CD14-positive monocyte (primary cell): ENCODE results near the gene RAP2C. TPM values are rescaled to one million over a fixed set of nuclear protein-coding genes. Genes with fewer than 3 reads are reported as not detected.
A peak's percentile ranks its signal among the peaks of the same experiment; 100 is the strongest.

ENCODE experiments used
- DNase-seq, 3 donors: peaks; one replicate each; pipeline ENCODE4 v3.0.0-alpha.2; 2011 to 2022
- H2AFZ ChIP-seq: 2 replicates; pipeline ENCODE4 v1.6.0; 2012; ENCODE audit warnings: mild to moderate bottlenecking, low read depth, low read length, inconsistent platforms; ENCODE audit not compliant: insufficient read depth, poor library complexity, severe bottlenecking
- H3K27ac ChIP-seq, 2 donors: 1 replicate in 1 of 2; 2 replicates in 1 of 2; pipeline ENCODE4 v1.5.1; 2012 to 2013; ENCODE audit warnings: low read length in 2 of 2, control low read depth in 1 of 2, inconsistent platforms in 1 of 2, low read depth in 1 of 2, mild to moderate bottlenecking in 1 of 2
- H3K27me3 ChIP-seq, 2 donors: one replicate each; pipeline versions ENCODE4 v1.6.0 to v1.6.1; 2011 to 2013; ENCODE audit warnings: low read length in 2 of 2; ENCODE audit not compliant: control insufficient read depth in 2 of 2, insufficient read depth in 2 of 2
- H3K36me3 ChIP-seq, 2 donors: replicated peaks in 1 of 2; 1 replicate in 1 of 2; 2 replicates in 1 of 2; pipeline versions ENCODE4 v1.5.1 to v1.6.1; 2012 to 2013; ENCODE audit warnings: low read length in 2 of 2, control low read depth in 1 of 2, inconsistent platforms in 1 of 2, mild to moderate bottlenecking in 1 of 2; ENCODE audit not compliant: insufficient read depth in 2 of 2, control insufficient read depth in 1 of 2
- H3K4me1 ChIP-seq, 2 donors: 1 replicate in 1 of 2; 2 replicates in 1 of 2; pipeline versions ENCODE4 v1.5.1 to v1.6.1; 2012 to 2013; ENCODE audit warnings: low read length in 2 of 2, control low read depth in 1 of 2, inconsistent platforms in 1 of 2, mild to moderate bottlenecking in 1 of 2, moderate library complexity in 1 of 2; ENCODE audit not compliant: insufficient read depth in 2 of 2, control insufficient read depth in 1 of 2
- H3K4me2 ChIP-seq: replicated peaks from 2 replicates; pipeline ENCODE3; 2012; ENCODE audit warnings: low read length, moderate library complexity, mild to moderate bottlenecking; ENCODE audit not compliant: poor library complexity, severe bottlenecking; ENCODE audit errors: extremely low read depth
- H3K4me3 ChIP-seq, 3 experiments: fragments of 200-600 bp in 1 of 3; sonication (generic) in 1 of 3; replicated peaks in 1 of 3; 1 replicate in 2 of 3; 2 replicates in 1 of 3; pipeline ENCODE4 v1.5.1; 2011 to 2013; ENCODE audit warnings: low read length in 3 of 3, mild to moderate bottlenecking in 3 of 3, control low read depth in 2 of 3, low read depth in 2 of 3, inconsistent platforms in 1 of 3, moderate library complexity in 1 of 3
- H3K79me2 ChIP-seq: 2 replicates; pipeline ENCODE4 v1.6.0; 2012; ENCODE audit warnings: mild to moderate bottlenecking, control low read depth, inconsistent platforms, low read length, moderate library complexity; ENCODE audit not compliant: insufficient read depth
- H3K9ac ChIP-seq: 2 replicates; pipeline ENCODE4 v1.6.0; 2017; ENCODE audit warnings: low read length, mild to moderate bottlenecking; ENCODE audit not compliant: insufficient read depth, poor library complexity, severe bottlenecking
- H3K9me3 ChIP-seq, 2 donors: replicated peaks in 1 of 2; 1 replicate in 1 of 2; 2 replicates in 1 of 2; pipeline versions ENCODE4 v1.5.1 to v1.6.1; 2012 to 2013; ENCODE audit warnings: low read length in 2 of 2, control low read depth in 1 of 2; ENCODE audit not compliant: control insufficient read depth in 1 of 2, insufficient read depth in 1 of 2
- H4K20me1 ChIP-seq: 2 replicates; pipeline ENCODE4 v1.6.0; 2012; ENCODE audit warnings: mild to moderate bottlenecking, low read length, control low read depth, moderate library complexity; ENCODE audit not compliant: insufficient read depth
- H3K27ac Mint-ChIP-seq, 7 donors: one replicate each; pipeline ENCODE4 v1.8.0; 2020; ENCODE audit warnings: mild to moderate bottlenecking in 7 of 7, mixed read lengths in 7 of 7, moderate library complexity in 6 of 7, inconsistent platforms in 2 of 7
- H3K27me3 Mint-ChIP-seq, 3 donors: one replicate each; pipeline ENCODE4 v1.8.0; 2021 to 2022; ENCODE audit warnings: low read depth in 3 of 3, mild to moderate bottlenecking in 3 of 3, mixed read lengths in 3 of 3, moderate library complexity in 3 of 3, inconsistent platforms in 1 of 3
- H3K36me3 Mint-ChIP-seq, 2 donors: one replicate each; pipeline ENCODE4 v1.8.0; 2020; ENCODE audit warnings: mixed read lengths in 2 of 2, inconsistent platforms in 1 of 2, mild to moderate bottlenecking in 1 of 2
- H3K4me1 Mint-ChIP-seq: one replicate; pipeline ENCODE4 v1.8.0; 2020; ENCODE audit warnings: mild to moderate bottlenecking, mixed read lengths
- H3K4me3 Mint-ChIP-seq, 2 donors: one replicate each; pipeline ENCODE4 v1.8.0; 2020; ENCODE audit warnings: mild to moderate bottlenecking in 2 of 2, mixed read lengths in 2 of 2, moderate library complexity in 1 of 2
- H3K9me3 Mint-ChIP-seq, 7 donors: one replicate each; pipeline ENCODE4 v1.8.0; 2020 to 2022; ENCODE audit warnings: mixed read lengths in 7 of 7, mild to moderate bottlenecking in 6 of 7, moderate library complexity in 6 of 7, inconsistent platforms in 2 of 7
- CTCF ChIP-seq: fragments of 200-600 bp; IDR thresholded peaks from one replicate; pipeline ENCODE4 v1.8.0; 2022; ENCODE audit warnings: antibody characterized with exemption, mild to moderate bottlenecking
- WGBS: methylation state at CpG from one replicate; pipeline ENCODE4 v1.1.5; 2013; ENCODE audit warnings: missing lambda C conversion rate; ENCODE audit not compliant: insufficient coverage; 5-methylcytosine and 5-hydroxymethylcytosine counted together
- intact Hi-C, 2 donors: fragments of 100-400 bp; cut with micrococcal nuclease; formaldehyde crosslinking; loops; one replicate each; pipeline versions ENCODE4 v1.15.0 to v1.15.1; 2023
- polyA minus RNA-seq: library from RNA; depleted of rRNA, polyadenylated mRNA; stranded (reverse); fragments of >200 nt; gene quantifications from 2 replicates; pipeline ENCODE4 v1.2.3, GENCODE V29; 2012
- polyA plus RNA-seq, 3 donors: library from polyadenylated mRNA; depleted of rRNA in 1 of 3; unstranded in 2 of 3; stranded (reverse) in 1 of 3; fragments of 300-500 nt in 2 of 3; fragments of >200 nt in 1 of 3; fragmentation: Illumina TruSeq in 2 of 3; gene quantifications; 1 replicate in 2 of 3; 2 replicates in 1 of 3; pipeline ENCODE4 v1.2.3, GENCODE V29; 2012 to 2021
- total RNA-seq, 12 experiments: library from RNA in 1 of 12; stranded (reverse) in 1 of 12; fragments of 120-200 nt in 1 of 12; gene quantifications; one replicate each; pipeline ENCODE4 v1.2.4 and lab custom pipeline; 2013 to 2026; ENCODE audit warnings: mixed read lengths in 6 of 12, inconsistent platforms in 1 of 12

The RAP2C gene
- 35.4 TPM for total RNA-seq (2013)
- polyA plus RNA-seq (10 to 100 TPM; 14.7 to 23.2 (median 18.8) TPM), polyA minus RNA-seq (6.7 and 12.3 TPM in 2 replicates), total RNA-seq (lab: John Stamatoyannopoulos, UW) (110 to 372 (median 149) reads per million in 11 experiments)

DNA sequence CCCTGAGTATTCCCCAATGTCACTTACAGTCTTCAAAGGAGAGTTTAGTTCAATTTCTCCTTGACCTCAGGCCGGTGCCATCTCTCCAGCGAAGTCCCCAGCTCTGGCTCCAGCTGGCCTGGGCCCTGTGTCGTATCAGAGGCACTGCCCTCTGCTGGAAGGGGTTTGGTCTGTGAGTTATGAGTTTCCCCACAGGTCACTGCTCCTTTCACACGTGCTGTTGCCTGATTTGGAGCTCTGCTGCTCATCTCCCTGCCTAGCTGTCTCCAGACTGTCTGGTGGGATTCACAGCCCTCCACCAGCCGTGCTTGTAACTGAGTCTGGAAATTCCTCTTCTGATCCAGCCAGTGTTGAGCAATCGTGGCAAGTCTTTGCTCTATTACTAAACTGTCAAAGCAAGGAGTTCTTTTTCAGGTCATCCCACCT is at the start of gene RAP2C:
RAP2C (minus strand) TSS at position 105 of the 426 bp plus-strand sequence. CDS start 2,179 bp downstream, outside the sequence.
- peaks cover 0 to under 1% of the 10 kb centered on the region in 2 donors for H3K36me3 ChIP-seq
- H3K4me3 Mint-ChIP-seq: peak within 1 kb of the TSS; percentile 76 to 88
- no CpG with 5 or more reads among the region's 6 CpGs for WGBS
- peaks cover 0 to 4% of the 10 kb centered on the region in 2 donors for H3K36me3 Mint-ChIP-seq
- peaks cover 0 to 2% (median 0%) of the 10 kb centered on the region in 7 donors for H3K9me3 Mint-ChIP-seq
- peak; percentile 58 to 80 (median 67) for DNase-seq
- no peaks in the 10 kb centered on the region for H3K9me3 ChIP-seq
- H3K9ac ChIP-seq: peak within 1 kb of the TSS; percentile 94
- peaks cover 13 to 24% of the 10 kb centered on the region in 2 donors for H3K4me1 ChIP-seq
- peaks cover 3% of the 10 kb centered on the region for H4K20me1 ChIP-seq
- peak within 1 kb of the TSS; percentile 81 to 92 (median 90) for H3K27ac Mint-ChIP-seq
- H3K27me3 ChIP-seq: peaks cover 0 to 2% of the 10 kb centered on the region in 2 donors
- intact Hi-C loops: loop anchor here (10.0 kb wide), 2 partner anchors 125 to 265 kb away; partner anchors contain the start of gene MBNL3 (in 2 of the 2)
- peak within 1 kb of the TSS; percentile 72 for H3K4me2 ChIP-seq
- peaks cover 0 to 13% (median 0%) of the 10 kb centered on the region in 3 donors for H3K27me3 Mint-ChIP-seq
- H2AFZ ChIP-seq: peak within 1 kb of the TSS; percentile 58
- peaks cover 28% of the 10 kb centered on the region for H3K79me2 ChIP-seq
- TF ChIP-seq CTCF: peak; percentile 49
- peaks cover 21% of the 10 kb centered on the region for H3K4me1 Mint-ChIP-seq
- H3K4me3 ChIP-seq: peak within 1 kb of the TSS; percentile 62 to 82 (median 73)
- peak within 1 kb of the TSS; percentile 92 to 97 for H3K27ac ChIP-seq

DNA sequence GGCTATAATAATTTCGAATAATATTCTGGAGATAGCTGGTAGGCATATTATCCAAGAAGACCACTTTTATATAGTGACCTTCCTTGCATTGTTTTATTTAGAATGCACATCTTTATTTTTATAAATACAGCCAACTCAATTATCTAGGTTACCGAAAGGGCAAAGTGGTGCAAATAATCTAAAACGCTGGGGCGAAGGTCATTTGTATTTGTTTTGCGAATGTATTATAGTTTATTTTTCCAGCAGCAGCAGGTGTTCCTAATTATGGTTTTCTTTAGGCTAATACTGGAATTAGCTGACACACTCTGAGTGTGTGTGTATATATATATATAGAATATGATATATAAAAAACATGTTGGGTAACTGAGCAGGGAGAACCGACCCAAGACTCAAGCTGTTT is 48.1 kb upstream of the RAP2C start:
- H3K27me3 Mint-ChIP-seq: peaks cover 0 to 13% (median 0%) of the 10 kb centered on the region in 3 donors

More for the DNA sequence above, 48.1 kb upstream of the RAP2C start:
- Mint-ChIP-seq H3K9me3 (no peaks in the 10 kb centered on the region), H3K36me3 (no peaks in the 10 kb centered on the region), H3K4me3 (no peak overlapping the region), H3K27ac (no peak overlapping the region), H3K4me1 (peaks cover 3% of the 10 kb centered on the region)
- TF ChIP-seq CTCF: no peak
- no peak overlapping the region for H3K4me2 ChIP-seq
- no peaks in the 10 kb centered on the region for H3K36me3 ChIP-seq
- peaks cover 0 to 6% of the 10 kb centered on the region in 2 donors for H3K27me3 ChIP-seq
- no peak overlapping the region for H3K9ac ChIP-seq
- H3K27ac ChIP-seq: no peak overlapping the region
- WGBS: no CpG with 5 or more reads among the region's 6 CpGs
- H3K4me1 ChIP-seq: no peaks in the 10 kb centered on the region
- DNase-seq: no peak
- no peaks in the 10 kb centered on the region for H3K9me3 ChIP-seq
- H3K4me3 ChIP-seq: no peak overlapping the region
- H2AFZ ChIP-seq: no peak overlapping the region
- H3K79me2 ChIP-seq: no peaks in the 10 kb centered on the region
- intact Hi-C loops: no loop called here
- no peaks in the 10 kb centered on the region for H4K20me1 ChIP-seq
